ENCODE measurements around the gene NGRN.

DNA sequence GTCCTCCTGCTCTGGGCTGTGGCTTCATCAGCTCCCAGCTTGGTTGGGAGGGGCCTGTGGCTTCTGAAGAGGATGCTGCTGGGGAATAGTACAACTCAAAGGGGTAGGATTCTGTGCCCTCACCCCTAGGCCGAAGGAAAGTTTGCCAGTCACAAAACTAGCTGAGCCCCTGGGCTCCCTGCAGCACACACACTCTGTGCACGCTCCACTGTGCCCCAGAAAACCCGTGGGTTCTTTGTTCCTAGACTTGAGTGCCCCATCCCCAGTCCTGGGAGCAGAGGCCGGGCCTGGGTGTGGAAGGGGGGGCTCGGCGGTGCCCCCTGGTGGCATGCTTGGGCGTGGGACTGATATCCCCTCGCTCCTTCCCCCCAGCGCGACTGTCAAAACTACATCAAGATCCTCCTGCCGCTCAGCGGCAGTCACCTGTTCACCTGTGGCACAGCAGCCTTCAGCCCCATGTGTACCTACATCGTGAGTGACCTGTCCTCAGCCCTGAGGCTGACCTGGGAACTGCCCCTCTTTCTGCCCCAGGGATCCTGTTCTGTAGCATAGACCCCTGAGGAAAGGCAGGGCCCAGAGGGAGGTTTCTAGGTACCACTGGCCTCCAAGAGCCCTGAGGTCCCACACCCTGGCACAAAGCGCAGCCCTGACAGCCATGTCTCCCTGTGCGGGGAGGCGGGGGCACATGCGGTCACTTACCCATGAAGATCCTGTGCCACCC, 45.9 kb upstream of the NGRN start:
- TF ChIP-seq, protein P1, sequence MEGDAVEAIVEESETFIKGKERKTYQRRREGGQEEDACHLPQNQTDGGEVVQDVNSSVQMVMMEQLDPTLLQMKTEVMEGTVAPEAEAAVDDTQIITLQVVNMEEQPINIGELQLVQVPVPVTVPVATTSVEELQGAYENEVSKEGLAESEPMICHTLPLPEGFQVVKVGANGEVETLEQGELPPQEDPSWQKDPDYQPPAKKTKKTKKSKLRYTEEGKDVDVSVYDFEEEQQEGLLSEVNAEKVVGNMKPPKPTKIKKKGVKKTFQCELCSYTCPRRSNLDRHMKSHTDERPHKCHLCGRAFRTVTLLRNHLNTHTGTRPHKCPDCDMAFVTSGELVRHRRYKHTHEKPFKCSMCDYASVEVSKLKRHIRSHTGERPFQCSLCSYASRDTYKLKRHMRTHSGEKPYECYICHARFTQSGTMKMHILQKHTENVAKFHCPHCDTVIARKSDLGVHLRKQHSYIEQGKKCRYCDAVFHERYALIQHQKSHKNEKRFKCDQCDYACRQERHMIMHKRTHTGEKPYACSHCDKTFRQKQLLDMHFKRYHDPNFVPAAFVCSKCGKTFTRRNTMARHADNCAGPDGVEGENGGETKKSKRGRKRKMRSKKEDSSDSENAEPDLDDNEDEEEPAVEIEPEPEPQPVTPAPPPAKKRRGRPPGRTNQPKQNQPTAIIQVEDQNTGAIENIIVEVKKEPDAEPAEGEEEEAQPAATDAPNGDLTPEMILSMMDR (IDR thresholded peaks at IDR 0.05) = peak; percentile 88
- TF ChIP-seq EZH2 (IDR thresholded peaks at IDR 0.05; ENCODE audit: borderline replicate concordance, insufficient read depth, low read depth, low read length, poor library complexity, severe bottlenecking) = no peak
